GM12872 (cell line): ENCODE data around the gene MDC1.

Experiments used
- CTCF ChIP-seq: IDR thresholded peaks from 3 replicates; pipeline ENCODE4 v1.5.1; 2011; ENCODE audit warnings: low read depth, mild to moderate bottlenecking, low read length, moderate library complexity; ENCODE audit not compliant: insufficient read depth

Gene MDC1

DNA sequence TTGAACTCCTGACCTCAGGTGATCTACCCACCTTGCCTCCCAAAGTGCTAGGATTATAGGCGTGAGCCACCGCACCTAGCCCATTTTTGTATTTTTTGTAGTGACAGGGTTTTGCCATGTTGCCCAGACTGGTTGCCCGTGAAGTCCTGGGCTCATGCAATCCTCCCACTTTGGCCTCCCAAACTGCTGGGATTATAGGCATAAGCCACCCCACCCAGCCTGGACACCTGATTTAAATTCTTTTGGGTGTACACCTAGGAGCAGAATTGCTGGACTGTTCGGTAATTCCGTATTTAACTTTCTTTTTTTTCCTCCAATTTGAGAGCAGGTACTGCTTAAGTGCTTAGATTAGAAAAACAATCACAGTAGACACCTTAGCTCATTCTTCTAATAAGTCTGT lies 20.6 kb downstream of the MDC1 start:
- no peak for TF ChIP-seq CTCF

GRCh38 chr6:30691208-30691847 lies 25.8 kb downstream of the MDC1 start:
- no peak for TF ChIP-seq CTCF

GRCh38 chr6:30690403-30691207 lies 26.5 kb downstream of the MDC1 start, which contains the start of gene NRM:
Gene NRM (minus strand): TSS chr6:30690984. CDS start chr6:30690974, 10 bp downstream.
- TF ChIP-seq CTCF, result no peak

DNA sequence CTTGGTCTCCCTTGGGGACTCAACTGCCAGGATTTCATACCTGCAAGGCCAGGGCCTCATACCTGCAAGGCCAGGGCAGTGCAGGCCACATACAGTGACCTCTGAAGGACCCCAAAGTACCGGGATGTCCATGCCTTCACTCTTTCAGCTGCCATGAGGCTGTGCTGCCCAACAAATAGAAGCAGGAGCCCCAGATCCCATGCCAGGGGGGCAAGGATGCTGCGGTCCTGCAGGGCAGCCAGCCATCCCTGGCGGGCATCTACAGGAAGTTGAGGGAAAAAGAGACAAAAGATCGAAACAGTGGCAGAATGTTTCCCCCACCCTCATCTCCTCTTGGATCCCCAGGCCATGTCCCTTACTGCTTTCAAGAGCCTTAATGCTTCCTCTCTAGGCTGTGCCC lies 27.1 kb downstream of the MDC1 start:
- TF ChIP-seq CTCF, result no peak

DNA sequence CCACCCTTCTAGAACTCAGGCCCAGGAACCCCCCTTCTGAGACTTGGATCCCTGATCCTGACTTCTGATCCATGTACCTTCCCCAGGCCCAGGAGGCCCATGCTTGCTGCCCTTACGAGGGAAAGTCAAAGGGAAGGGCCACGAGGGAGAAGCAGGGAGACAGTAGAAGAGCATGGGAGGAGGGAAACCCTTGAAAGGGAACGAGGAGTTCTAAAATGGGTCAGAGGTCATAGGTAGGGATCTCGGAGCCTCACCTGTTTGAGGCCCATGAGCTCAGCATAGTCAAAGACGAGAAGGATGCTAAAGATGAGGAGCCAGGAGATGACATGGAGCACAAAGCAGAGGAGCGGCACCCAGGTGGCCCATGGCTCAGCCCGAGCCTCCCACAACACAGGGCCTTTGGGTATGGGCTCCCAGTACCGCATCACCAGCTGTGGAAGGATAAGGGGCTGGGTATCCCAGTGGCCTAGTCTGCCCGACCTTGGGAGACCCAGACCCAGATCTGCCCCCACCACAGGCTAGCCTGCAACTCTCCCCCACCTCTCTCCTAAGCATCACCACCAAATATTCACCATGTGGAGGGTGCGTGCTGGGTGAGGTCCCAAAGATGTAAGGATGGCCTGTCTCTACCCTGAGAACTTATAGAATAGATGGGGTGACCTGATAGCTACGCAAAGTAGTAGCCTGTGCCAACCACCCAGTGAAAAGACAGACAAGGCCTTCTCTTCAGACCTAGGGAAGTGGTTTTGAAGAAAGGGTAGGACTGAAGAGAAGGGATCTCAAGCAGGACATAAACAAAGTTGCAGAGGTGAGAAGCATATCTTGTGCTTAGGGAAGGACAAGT lies 27.8 kb downstream of the MDC1 start:
- TF ChIP-seq CTCF, result no peak

DNA sequence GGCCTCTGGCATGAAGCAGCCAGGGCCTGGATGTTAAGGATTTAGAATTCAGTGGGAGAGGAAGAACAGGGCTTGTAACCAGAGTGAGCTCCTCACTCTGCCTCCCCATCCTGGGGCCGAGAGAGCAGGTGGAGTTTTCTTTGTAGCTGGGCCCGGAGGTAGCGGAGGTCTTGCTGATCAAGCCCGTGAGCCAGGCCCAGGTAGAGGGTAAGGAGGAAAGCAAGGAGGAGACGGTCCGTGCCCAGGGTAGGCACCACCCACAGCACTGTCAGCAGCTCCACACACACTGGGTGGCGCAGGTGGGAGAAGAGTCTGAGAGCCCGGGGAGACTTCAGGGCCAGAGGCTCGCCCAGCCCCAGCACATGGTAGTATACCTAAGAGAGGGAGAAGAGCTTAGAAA lies 28.5 kb downstream of the MDC1 start:
- peak; percentile 25; the same call in 2 of the 3 replicates for TF ChIP-seq CTCF

- TF ChIP-seq CTCF, result no peak
These were observed 29.2 kb downstream of the MDC1 start for GRCh38 chr6:30687659-30688431.
